A549 (cell line): ENCODE data around the gene ZNF597.

Experiments
- JUN ChIP-seq, 2 experiments: fragments of >200 bp; sonication (Bioruptor Twin); formaldehyde crosslinking; IDR thresholded peaks; 2 replicates in 1 of 2; 3 replicates in 1 of 2; pipeline ENCODE4 v1.6.1; 2016 to 2017
- MYC ChIP-seq: IDR thresholded peaks from 2 replicates; pipeline ENCODE4 v1.6.1; 2012; ENCODE audit warnings: mild to moderate bottlenecking, inconsistent platforms, low read length, improper control_type of control experiment, borderline replicate concordance
- PHF8 ChIP-seq: fragments of 200-600 bp; sonication (generic); IDR thresholded peaks from 2 replicates; pipeline ENCODE4 v1.6.1; 2016; ENCODE audit warnings: low read depth, mild to moderate bottlenecking, antibody characterized with exemption, moderate library complexity, borderline replicate concordance
- RNF2 ChIP-seq: fragments of 200-600 bp; sonication (generic); IDR thresholded peaks from 2 replicates; pipeline ENCODE4 v1.6.1; 2016; ENCODE audit warnings: low read depth, mild to moderate bottlenecking, antibody characterized with exemption, moderate library complexity, borderline replicate concordance
- SMC3 ChIP-seq: fragments of >200 bp; sonication (Bioruptor Twin); formaldehyde crosslinking; IDR thresholded peaks from 3 replicates; pipeline ENCODE4 v1.6.1; 2018; ENCODE audit warnings: inconsistent platforms
- TF ChIP-seq, protein P1 (sequence below): fragments of >200 bp; sonication (Bioruptor Twin); formaldehyde crosslinking; IDR thresholded peaks from 3 replicates; pipeline ENCODE4 v1.5.1; 2016
- TF ChIP-seq, protein P2 (sequence below): fragments of 250-450 bp; sonication (Bioruptor Pico); IDR thresholded peaks from 2 replicates; pipeline ENCODE4 v1.5.0; 2021; ENCODE audit warnings: mild to moderate bottlenecking, moderate library complexity, borderline replicate concordance

DNA sequence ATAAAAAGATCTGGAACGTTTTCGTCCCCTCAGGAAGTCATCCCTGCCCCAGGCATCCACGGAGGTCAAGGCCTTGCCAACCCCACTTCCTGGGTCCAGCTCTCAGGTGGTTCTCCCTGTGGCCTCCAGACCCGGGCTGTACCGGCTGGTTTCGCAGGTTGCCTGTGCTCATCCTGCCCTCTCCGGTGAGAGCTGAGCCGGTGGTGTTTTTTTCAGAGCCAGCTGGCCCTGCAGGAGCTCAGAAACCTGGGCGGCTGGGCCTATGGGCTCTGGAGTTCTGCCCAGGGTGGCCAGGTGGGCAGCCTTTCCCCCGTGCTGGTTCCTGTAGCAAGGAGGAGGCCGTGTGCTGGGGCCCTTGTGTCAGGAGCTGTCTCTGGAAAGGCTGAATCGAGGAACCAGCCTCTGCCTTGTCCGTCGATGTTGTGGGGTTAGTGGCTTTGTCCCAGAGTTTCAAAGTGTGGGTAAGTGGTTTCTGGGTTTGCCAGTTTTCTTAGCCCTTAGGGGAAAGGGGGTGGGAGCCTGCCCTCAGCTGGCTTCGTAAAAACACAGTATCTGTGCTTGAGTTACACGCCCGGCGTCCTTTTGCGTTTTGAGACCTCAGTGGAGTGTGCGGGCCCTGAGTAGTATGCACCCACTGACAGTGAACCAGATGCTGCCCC, 28.3 kb upstream of the ZNF597 start:
- TF ChIP-seq MYC: no peak
- TF ChIP-seq, protein P1, sequence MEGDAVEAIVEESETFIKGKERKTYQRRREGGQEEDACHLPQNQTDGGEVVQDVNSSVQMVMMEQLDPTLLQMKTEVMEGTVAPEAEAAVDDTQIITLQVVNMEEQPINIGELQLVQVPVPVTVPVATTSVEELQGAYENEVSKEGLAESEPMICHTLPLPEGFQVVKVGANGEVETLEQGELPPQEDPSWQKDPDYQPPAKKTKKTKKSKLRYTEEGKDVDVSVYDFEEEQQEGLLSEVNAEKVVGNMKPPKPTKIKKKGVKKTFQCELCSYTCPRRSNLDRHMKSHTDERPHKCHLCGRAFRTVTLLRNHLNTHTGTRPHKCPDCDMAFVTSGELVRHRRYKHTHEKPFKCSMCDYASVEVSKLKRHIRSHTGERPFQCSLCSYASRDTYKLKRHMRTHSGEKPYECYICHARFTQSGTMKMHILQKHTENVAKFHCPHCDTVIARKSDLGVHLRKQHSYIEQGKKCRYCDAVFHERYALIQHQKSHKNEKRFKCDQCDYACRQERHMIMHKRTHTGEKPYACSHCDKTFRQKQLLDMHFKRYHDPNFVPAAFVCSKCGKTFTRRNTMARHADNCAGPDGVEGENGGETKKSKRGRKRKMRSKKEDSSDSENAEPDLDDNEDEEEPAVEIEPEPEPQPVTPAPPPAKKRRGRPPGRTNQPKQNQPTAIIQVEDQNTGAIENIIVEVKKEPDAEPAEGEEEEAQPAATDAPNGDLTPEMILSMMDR: no peak
- no peak for TF ChIP-seq JUN (IDR thresholded peaks at IDR 0.05)
- no peak for TF ChIP-seq PHF8
- TF ChIP-seq, protein P2, sequence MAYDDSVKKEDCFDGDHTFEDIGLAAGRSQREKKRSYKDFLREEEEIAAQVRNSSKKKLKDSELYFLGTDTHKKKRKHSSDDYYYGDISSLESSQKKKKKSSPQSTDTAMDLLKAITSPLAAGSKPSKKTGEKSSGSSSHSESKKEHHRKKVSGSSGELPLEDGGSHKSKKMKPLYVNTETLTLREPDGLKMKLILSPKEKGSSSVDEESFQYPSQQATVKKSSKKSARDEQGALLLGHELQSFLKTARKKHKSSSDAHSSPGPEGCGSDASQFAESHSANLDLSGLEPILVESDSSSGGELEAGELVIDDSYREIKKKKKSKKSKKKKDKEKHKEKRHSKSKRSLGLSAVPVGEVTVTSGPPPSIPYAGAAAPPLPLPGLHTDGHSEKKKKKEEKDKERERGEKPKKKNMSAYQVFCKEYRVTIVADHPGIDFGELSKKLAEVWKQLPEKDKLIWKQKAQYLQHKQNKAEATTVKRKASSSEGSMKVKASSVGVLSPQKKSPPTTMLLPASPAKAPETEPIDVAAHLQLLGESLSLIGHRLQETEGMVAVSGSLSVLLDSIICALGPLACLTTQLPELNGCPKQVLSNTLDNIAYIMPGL (CRISPR knock-in tag): no peak
- no peak for TF ChIP-seq RNF2
- no peak for TF ChIP-seq SMC3
